Measurements from ENCODE around the gene SMIM1. TPM values are rescaled to one million over a fixed set of nuclear protein-coding genes. Genes with fewer than 3 reads are reported as not detected.

SMIM1 gene
- total and polyA plus RNA-seq, 7 experiments from 2014 or later: 0.58 to 4.3 (median 2.3) TPM

- H3K27me3 Mint-ChIP-seq: no peaks in the 10 kb centered on the region
Measured at GRCh38 chr1:3736708-3737107, 35.8 kb upstream of the SMIM1 start.

GRCh38 chr1:3738943-3739342, 33.6 kb upstream of the SMIM1 start:
- Histone ChIP-seq H3K9me3 (ENCODE audit: control insufficient read depth in 2 of 3, low read length in 3 of 3) (no peaks in the 10 kb centered on the region), H3K27me3 (ENCODE audit: control insufficient read depth in 2 of 2, insufficient read depth in 2 of 2, low read length in 2 of 2) (no peaks in the 10 kb centered on the region), H3K4me1 (ENCODE audit: control insufficient read depth in 2 of 2, insufficient read depth in 2 of 2, low read length in 2 of 2) (no peaks in the 10 kb centered on the region), H3K27ac (ENCODE audit: low read depth, low read length) (no peak overlapping the region), H3K4me3 (ENCODE audit: low read length) (no peak overlapping the region), H3K36me3 (ENCODE audit: control insufficient read depth in 2 of 3, insufficient read depth in 3 of 3, low read length in 3 of 3) (peaks cover 0 to 80% (median 0%) of the 10 kb centered on the region in 3 experiments)
- ChIA-PET POLR2A (no interaction called here), CTCF (no interaction called here)
- peaks cover 0 to 24% (median 0%) of the 10 kb centered on the region in 5 donors for H3K36me3 Mint-ChIP-seq
- no peak overlapping the region for H3K27ac Mint-ChIP-seq
- no peaks in the 10 kb centered on the region for H3K9me3 Mint-ChIP-seq
- DNase-seq: no peak
- intact Hi-C loops (cut with micrococcal nuclease): no loop called here
- no peaks in the 10 kb centered on the region for H3K27me3 Mint-ChIP-seq
- H3K4me3 Mint-ChIP-seq: no peak overlapping the region
- peaks cover 0 to 9% (median 5%) of the 10 kb centered on the region in 7 donors for H3K4me1 Mint-ChIP-seq
- no peak for ATAC-seq

More at GRCh38 chr1:3736708-3737107, 35.8 kb upstream of the SMIM1 start:
- H3K9me3 ChIP-seq (ENCODE audit: control insufficient read depth in 2 of 3, low read length in 3 of 3): no peaks in the 10 kb centered on the region
- ChIA-PET POLR2A (no interaction called here), CTCF (no interaction called here)
- H3K9me3 Mint-ChIP-seq: no peaks in the 10 kb centered on the region
- DNase-seq: no peak
- no peak overlapping the region for H3K27ac ChIP-seq (ENCODE audit: low read depth, low read length)
- peaks cover 0 to 62% (median 0%) of the 10 kb centered on the region in 3 experiments for H3K36me3 ChIP-seq (ENCODE audit: control insufficient read depth in 2 of 3, insufficient read depth in 3 of 3, low read length in 3 of 3)
- H3K4me3 ChIP-seq (ENCODE audit: low read length): no peak overlapping the region
- H3K4me1 Mint-ChIP-seq: peaks cover 0 to 3% (median 0%) of the 10 kb centered on the region in 7 donors
- no peak overlapping the region for H3K27ac Mint-ChIP-seq
- no peaks in the 10 kb centered on the region for H3K4me1 ChIP-seq (ENCODE audit: control insufficient read depth in 2 of 2, insufficient read depth in 2 of 2, low read length in 2 of 2)
- ATAC-seq: no peak
- intact Hi-C loops (cut with micrococcal nuclease): no loop called here
- H3K27me3 ChIP-seq (ENCODE audit: control insufficient read depth in 2 of 2, insufficient read depth in 2 of 2, low read length in 2 of 2): no peaks in the 10 kb centered on the region
- no peak overlapping the region for H3K4me3 Mint-ChIP-seq
- H3K36me3 Mint-ChIP-seq: peaks cover 0 to 18% (median 0%) of the 10 kb centered on the region in 5 donors

- Histone ChIP-seq H3K27ac (ENCODE audit: low read depth, low read length) (no peak overlapping the region), H3K4me3 (ENCODE audit: low read length) (no peak overlapping the region), H3K36me3 (ENCODE audit: control insufficient read depth in 2 of 3, insufficient read depth in 3 of 3, low read length in 3 of 3) (peaks cover 0 to 80% (median 0%) of the 10 kb centered on the region in 3 experiments), H3K4me1 (ENCODE audit: control insufficient read depth in 2 of 2, insufficient read depth in 2 of 2, low read length in 2 of 2) (no peaks in the 10 kb centered on the region), H3K27me3 (ENCODE audit: control insufficient read depth in 2 of 2, insufficient read depth in 2 of 2, low read length in 2 of 2) (no peaks in the 10 kb centered on the region), H3K9me3 (ENCODE audit: control insufficient read depth in 2 of 3, low read length in 3 of 3) (no peaks in the 10 kb centered on the region)
- Mint-ChIP-seq H3K4me1 (peaks cover 0 to 17% (median 7%) of the 10 kb centered on the region in 7 donors), H3K27ac (no peak overlapping the region), H3K27me3 (no peaks in the 10 kb centered on the region), H3K9me3 (peaks cover 0 to 1% (median 0%) of the 10 kb centered on the region in 11 donors), H3K4me3 (no peak overlapping the region), H3K36me3 (peaks cover 0 to 30% (median 0%) of the 10 kb centered on the region in 5 donors)
- ATAC-seq (no peak), DNase-seq (no peak)
- POLR2A ChIA-PET: no interaction called here
- CTCF ChIA-PET: no interaction called here
- intact Hi-C loops (cut with micrococcal nuclease): no loop called here
Measured at GRCh38 chr1:3740042-3740441, 32.5 kb upstream of the SMIM1 start.

GRCh38 chr1:3740752-3741151, 31.8 kb upstream of the SMIM1 start:
- no peak overlapping the region for H3K4me3 ChIP-seq (ENCODE audit: low read length)
- no peaks in the 10 kb centered on the region for H3K27me3 ChIP-seq (ENCODE audit: control insufficient read depth in 2 of 2, insufficient read depth in 2 of 2, low read length in 2 of 2)
- intact Hi-C loops (cut with micrococcal nuclease): no loop called here
- Mint-ChIP-seq H3K4me3 (no peak overlapping the region), H3K27ac (no peak overlapping the region), H3K9me3 (peaks cover 0 to 2% (median 0%) of the 10 kb centered on the region in 11 donors), H3K36me3 (peaks cover 0 to 33% (median 1%) of the 10 kb centered on the region in 5 donors), H3K27me3 (no peaks in the 10 kb centered on the region), H3K4me1 (peaks cover 6 to 24% (median 14%) of the 10 kb centered on the region in 7 donors)
- no peak for ATAC-seq
- H3K9me3 ChIP-seq (ENCODE audit: control insufficient read depth in 2 of 3, low read length in 3 of 3): no peaks in the 10 kb centered on the region
- H3K27ac ChIP-seq (ENCODE audit: low read depth, low read length): no peak overlapping the region
- H3K4me1 ChIP-seq (ENCODE audit: control insufficient read depth in 2 of 2, insufficient read depth in 2 of 2, low read length in 2 of 2): no peaks in the 10 kb centered on the region
- ChIA-PET POLR2A (no interaction called here), CTCF (no interaction called here)
- peaks cover 0 to 75% (median 0%) of the 10 kb centered on the region in 3 experiments for H3K36me3 ChIP-seq (ENCODE audit: control insufficient read depth in 2 of 3, insufficient read depth in 3 of 3, low read length in 3 of 3)
- DNase-seq: no peak

- ATAC-seq (no peak), DNase-seq (no peak)
- Mint-ChIP-seq H3K9me3 (peaks cover 0 to 2% (median 0%) of the 10 kb centered on the region in 11 donors), H3K4me1 (peaks cover 14 to 34% (median 23%) of the 10 kb centered on the region in 7 donors), H3K27ac (peak overlapping the region in 1 of 9 donors; percentile 69), H3K27me3 (no peaks in the 10 kb centered on the region), H3K36me3 (peaks cover 0 to 29% (median 4%) of the 10 kb centered on the region in 5 donors), H3K4me3 (no peak overlapping the region)
- Histone ChIP-seq H3K27ac (ENCODE audit: low read depth, low read length) (no peak overlapping the region), H3K9me3 (ENCODE audit: control insufficient read depth in 2 of 3, low read length in 3 of 3) (no peaks in the 10 kb centered on the region), H3K36me3 (ENCODE audit: control insufficient read depth in 2 of 3, insufficient read depth in 3 of 3, low read length in 3 of 3) (peaks cover 0 to 65% (median 0%) of the 10 kb centered on the region in 3 experiments), H3K4me1 (ENCODE audit: control insufficient read depth in 2 of 2, insufficient read depth in 2 of 2, low read length in 2 of 2) (peaks cover 0 to 5% of the 10 kb centered on the region in 2 donors), H3K27me3 (ENCODE audit: control insufficient read depth in 2 of 2, insufficient read depth in 2 of 2, low read length in 2 of 2) (no peaks in the 10 kb centered on the region), H3K4me3 (ENCODE audit: low read length) (no peak overlapping the region)
- ChIA-PET POLR2A (no interaction called here), CTCF (no interaction called here)
- intact Hi-C loops (cut with micrococcal nuclease): no loop called here
Measured at GRCh38 chr1:3741566-3742438, 30.7 kb upstream of the SMIM1 start.

- DNase-seq (no peak), ATAC-seq (no peak)
- Histone ChIP-seq H3K9me3 (ENCODE audit: control insufficient read depth in 2 of 3, low read length in 3 of 3) (no peaks in the 10 kb centered on the region), H3K4me1 (ENCODE audit: control insufficient read depth in 2 of 2, insufficient read depth in 2 of 2, low read length in 2 of 2) (peaks cover 3 to 7% of the 10 kb centered on the region in 2 donors), H3K27ac (ENCODE audit: low read depth, low read length) (no peak overlapping the region), H3K4me3 (ENCODE audit: low read length) (no peak overlapping the region), H3K36me3 (ENCODE audit: control insufficient read depth in 2 of 3, insufficient read depth in 3 of 3, low read length in 3 of 3) (peaks cover 0 to 57% (median 0%) of the 10 kb centered on the region in 3 experiments), H3K27me3 (ENCODE audit: control insufficient read depth in 2 of 2, insufficient read depth in 2 of 2, low read length in 2 of 2) (no peaks in the 10 kb centered on the region)
- Mint-ChIP-seq H3K9me3 (peaks cover 0 to 2% (median 0%) of the 10 kb centered on the region in 11 donors), H3K4me3 (no peak overlapping the region), H3K36me3 (peaks cover 0 to 22% (median 4%) of the 10 kb centered on the region in 5 donors), H3K27me3 (no peaks in the 10 kb centered on the region), H3K4me1 (peaks cover 15 to 36% (median 25%) of the 10 kb centered on the region in 7 donors), H3K27ac (peak overlapping the region in 1 of 9 donors; percentile 83)
- intact Hi-C loops (cut with micrococcal nuclease): no loop called here
- CTCF ChIA-PET: no interaction called here
- POLR2A ChIA-PET: no interaction called here
Measured at GRCh38 chr1:3742439-3743298, 29.9 kb upstream of the SMIM1 start.
